Measurements from ENCODE around the gene ZC3H12A.

ZC3H12A gene

DNA sequence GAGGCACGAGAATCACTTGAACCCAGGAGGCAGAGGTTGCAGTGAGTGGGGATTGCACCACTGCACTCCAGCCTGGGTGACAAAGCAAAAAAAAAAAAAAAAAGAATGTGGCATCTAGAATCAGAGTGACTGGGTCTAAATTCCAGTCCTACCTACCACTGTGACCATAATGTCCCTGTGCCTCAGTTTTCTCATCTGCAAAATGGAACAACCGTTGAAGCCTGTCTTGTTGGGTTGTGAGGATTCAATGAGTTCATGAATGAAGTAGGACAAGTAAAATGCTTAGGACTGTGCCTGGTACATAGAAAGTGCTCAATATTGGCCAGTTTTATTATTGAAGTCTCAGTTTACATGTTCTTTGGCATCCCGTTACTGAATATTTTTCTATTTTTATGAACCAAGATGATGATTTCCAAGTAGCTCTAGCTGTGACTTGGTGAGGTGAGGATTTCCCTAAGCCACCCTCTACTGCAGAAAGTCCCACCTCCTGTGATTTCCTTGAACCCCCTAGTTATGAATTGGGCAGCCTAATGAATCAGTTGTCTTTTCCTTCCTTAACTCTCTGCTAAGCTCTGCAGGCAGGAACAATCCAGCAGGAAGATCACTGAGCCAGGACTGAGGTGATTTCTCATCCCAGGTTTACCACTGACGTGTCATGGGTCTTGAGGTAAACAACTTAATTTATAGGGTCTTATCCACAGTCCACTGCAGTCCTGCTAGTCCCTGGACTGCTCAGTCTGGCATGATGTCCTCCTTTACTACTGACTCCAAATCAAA lies 59.1 kb downstream of the ZC3H12A start:
- H3K4me3 ChIP-seq (ENCODE audit: control insufficient read depth, low read depth, low read length): no peak overlapping the region
- no peak for DNase-seq (ENCODE audit: low read depth)
- TF ChIP-seq, protein P1, sequence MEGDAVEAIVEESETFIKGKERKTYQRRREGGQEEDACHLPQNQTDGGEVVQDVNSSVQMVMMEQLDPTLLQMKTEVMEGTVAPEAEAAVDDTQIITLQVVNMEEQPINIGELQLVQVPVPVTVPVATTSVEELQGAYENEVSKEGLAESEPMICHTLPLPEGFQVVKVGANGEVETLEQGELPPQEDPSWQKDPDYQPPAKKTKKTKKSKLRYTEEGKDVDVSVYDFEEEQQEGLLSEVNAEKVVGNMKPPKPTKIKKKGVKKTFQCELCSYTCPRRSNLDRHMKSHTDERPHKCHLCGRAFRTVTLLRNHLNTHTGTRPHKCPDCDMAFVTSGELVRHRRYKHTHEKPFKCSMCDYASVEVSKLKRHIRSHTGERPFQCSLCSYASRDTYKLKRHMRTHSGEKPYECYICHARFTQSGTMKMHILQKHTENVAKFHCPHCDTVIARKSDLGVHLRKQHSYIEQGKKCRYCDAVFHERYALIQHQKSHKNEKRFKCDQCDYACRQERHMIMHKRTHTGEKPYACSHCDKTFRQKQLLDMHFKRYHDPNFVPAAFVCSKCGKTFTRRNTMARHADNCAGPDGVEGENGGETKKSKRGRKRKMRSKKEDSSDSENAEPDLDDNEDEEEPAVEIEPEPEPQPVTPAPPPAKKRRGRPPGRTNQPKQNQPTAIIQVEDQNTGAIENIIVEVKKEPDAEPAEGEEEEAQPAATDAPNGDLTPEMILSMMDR (IDR thresholded peaks at IDR 0.05; ENCODE audit: control insufficient read depth, insufficient read depth, low read depth, low read length, missing control alignments): no peak
